AG09309 (cell line): ENCODE results near the gene RTN4RL2.

Experiments used
- DNase-seq: peaks from one replicate; pipeline ENCODE4 v3.0.0-alpha.2; 2010; ENCODE audit warnings: low read depth
- H3K4me3 ChIP-seq: 2 replicates; pipeline ENCODE4 v1.5.1; 2011; ENCODE audit warnings: mild to moderate bottlenecking, low read depth, low read length, moderate library complexity; ENCODE audit not compliant: control insufficient read depth
- CTCF ChIP-seq: IDR thresholded peaks from 2 replicates; pipeline ENCODE4 v1.5.1; 2011; ENCODE audit warnings: mild to moderate bottlenecking, low read depth, low read length, inconsistent platforms; ENCODE audit not compliant: insufficient read depth, control insufficient read depth; ENCODE audit errors: missing control alignments

The RTN4RL2 gene

GRCh38 chr11:57468276-57468675 is 7.9 kb downstream of the RTN4RL2 start:
- TF ChIP-seq CTCF = no peak
- H3K4me3 ChIP-seq = no peak overlapping the region
- DNase-seq = no peak

GRCh38 chr11:57469268-57469667 is 8.9 kb downstream of the RTN4RL2 start:
- no peak for DNase-seq
- no peak for TF ChIP-seq CTCF
- no peak overlapping the region for H3K4me3 ChIP-seq

GRCh38 chr11:57471496-57471895 is 11.2 kb downstream of the RTN4RL2 start:
- DNase-seq = no peak
- no peak overlapping the region for H3K4me3 ChIP-seq
- TF ChIP-seq CTCF = no peak

- no peak for DNase-seq
- no peak overlapping the region for H3K4me3 ChIP-seq
- TF ChIP-seq CTCF = no peak
These were observed 13.0 kb downstream of the RTN4RL2 start for GRCh38 chr11:57473285-57473841.

GRCh38 chr11:57474017-57474802 is 13.9 kb downstream of the RTN4RL2 start:
- DNase-seq = no peak
- H3K4me3 ChIP-seq = no peak overlapping the region
- TF ChIP-seq CTCF = no peak

GRCh38 chr11:57474803-57475115 is 14.4 kb downstream of the RTN4RL2 start:
- H3K4me3 ChIP-seq = no peak overlapping the region
- no peak for TF ChIP-seq CTCF
- no peak for DNase-seq
